ENCODE data around the gene ZNF831.

Gene ZNF831

DNA sequence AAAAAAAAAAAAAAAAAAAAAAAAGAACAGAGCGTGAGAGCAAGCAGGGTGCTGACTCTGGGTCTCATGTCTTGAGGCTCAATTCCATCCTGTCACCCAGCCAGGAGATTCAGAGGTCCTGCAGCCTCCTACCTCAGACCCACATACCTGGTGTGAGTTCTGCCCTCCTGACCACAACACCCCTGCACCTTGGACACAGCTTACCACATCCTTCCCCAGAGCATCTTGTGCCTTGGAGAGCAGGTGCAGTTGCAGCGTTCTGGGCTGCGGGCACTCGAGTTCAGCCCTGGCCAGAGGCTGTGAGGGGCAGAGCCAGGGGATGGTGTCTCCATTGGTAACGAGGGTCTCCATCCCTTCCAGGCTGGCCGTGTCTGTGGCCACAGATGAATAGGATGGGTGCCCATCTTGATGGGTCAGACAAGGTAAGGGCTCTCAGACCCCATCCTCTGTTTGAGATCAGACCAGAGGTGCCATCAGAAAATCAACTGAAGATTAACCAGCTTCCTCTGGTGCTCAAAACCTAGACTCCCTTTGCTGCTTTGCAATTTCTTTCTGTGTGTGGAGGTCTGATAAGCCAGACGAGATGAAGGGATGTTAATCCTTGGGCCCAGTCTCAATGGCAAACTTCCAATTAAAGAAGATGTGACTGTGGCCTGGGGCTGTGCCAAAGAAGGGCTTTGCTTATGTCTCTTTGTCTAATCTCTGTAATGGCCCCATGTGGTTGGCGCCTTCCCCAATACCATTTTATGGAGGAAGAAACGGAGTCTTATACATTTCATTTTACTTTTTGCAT, 14.7 kb upstream of the ZNF831 start:
- Histone ChIP-seq H3K27me3 (ENCODE audit: insufficient read depth, low read depth) (peaks cover 55% of the 10 kb centered on the region; the same call in 1 of the 2 replicates), H3K9ac (no peak overlapping the region), H3K79me2 (ENCODE audit: insufficient read depth, low read depth) (no peaks in the 10 kb centered on the region), H4K20me1 (ENCODE audit: insufficient read depth) (no peaks in the 10 kb centered on the region), H3K4me2 (no peak overlapping the region), H3K36me3 (ENCODE audit: insufficient read depth) (no peaks in the 10 kb centered on the region), H3K4me3 (IDR thresholded peaks at IDR 0.05; ENCODE audit: insufficient read depth, low read depth, low read length) (no peak overlapping the region), H3K4me1 (ENCODE audit: low read depth, poor library complexity, severe bottlenecking) (no peaks in the 10 kb centered on the region), H2AFZ (ENCODE audit: low read depth) (no peak overlapping the region), H3K27ac (no peak overlapping the region)
- TF ChIP-seq, protein P1, sequence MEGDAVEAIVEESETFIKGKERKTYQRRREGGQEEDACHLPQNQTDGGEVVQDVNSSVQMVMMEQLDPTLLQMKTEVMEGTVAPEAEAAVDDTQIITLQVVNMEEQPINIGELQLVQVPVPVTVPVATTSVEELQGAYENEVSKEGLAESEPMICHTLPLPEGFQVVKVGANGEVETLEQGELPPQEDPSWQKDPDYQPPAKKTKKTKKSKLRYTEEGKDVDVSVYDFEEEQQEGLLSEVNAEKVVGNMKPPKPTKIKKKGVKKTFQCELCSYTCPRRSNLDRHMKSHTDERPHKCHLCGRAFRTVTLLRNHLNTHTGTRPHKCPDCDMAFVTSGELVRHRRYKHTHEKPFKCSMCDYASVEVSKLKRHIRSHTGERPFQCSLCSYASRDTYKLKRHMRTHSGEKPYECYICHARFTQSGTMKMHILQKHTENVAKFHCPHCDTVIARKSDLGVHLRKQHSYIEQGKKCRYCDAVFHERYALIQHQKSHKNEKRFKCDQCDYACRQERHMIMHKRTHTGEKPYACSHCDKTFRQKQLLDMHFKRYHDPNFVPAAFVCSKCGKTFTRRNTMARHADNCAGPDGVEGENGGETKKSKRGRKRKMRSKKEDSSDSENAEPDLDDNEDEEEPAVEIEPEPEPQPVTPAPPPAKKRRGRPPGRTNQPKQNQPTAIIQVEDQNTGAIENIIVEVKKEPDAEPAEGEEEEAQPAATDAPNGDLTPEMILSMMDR (conservative IDR thresholded peaks at IDR 0.05; ENCODE audit: low read depth, low read length), result no peak

DNA sequence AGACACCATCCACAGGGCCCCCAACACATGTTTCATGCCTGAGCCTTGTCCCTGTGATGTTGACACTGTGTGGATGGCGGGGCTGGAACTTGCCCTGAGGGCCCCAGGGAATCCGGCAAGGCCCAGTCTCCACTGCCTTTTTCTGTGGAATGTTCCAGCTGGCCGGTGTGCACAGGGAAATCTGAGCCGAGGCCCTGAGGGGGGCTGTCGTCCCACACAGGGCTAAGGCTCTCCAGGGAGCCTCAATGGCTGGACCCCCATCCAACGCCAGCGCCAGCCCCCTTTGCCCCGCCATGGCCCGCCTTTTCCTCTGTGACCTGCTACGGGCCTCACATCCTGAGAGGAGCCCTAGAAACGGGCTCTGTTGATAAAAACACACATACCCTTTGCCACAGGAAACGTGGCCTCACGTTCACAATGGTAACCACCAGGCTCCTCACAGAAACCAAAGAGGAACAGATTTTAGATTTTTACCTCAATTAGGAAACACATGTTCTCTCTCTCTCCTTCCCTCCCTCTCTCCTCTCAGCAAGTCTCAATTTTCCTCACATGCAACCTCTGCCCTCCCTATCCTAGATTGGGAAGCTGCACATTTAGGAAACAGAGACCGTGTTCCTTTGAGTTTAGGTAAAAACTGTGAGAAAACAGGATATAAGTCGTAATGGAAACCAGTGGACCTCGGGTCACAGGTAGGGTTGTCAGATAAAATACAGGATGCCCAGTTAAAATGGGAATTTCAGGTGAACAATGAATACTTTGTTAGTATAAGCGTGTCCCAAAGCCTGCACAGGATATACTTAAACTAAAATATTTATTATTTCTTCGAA, 13.7 kb upstream of the ZNF831 start:
- no peaks in the 10 kb centered on the region for H4K20me1 ChIP-seq (ENCODE audit: insufficient read depth)
- H2AFZ ChIP-seq (ENCODE audit: low read depth), result no peak overlapping the region
- no peak overlapping the region for H3K4me3 ChIP-seq (IDR thresholded peaks at IDR 0.05; ENCODE audit: insufficient read depth, low read depth, low read length)
- no peaks in the 10 kb centered on the region for H3K79me2 ChIP-seq (ENCODE audit: insufficient read depth, low read depth)
- no peaks in the 10 kb centered on the region for H3K36me3 ChIP-seq (ENCODE audit: insufficient read depth)
- no peaks in the 10 kb centered on the region for H3K4me1 ChIP-seq (ENCODE audit: low read depth, poor library complexity, severe bottlenecking)
- TF ChIP-seq, protein P1 (conservative IDR thresholded peaks at IDR 0.05; ENCODE audit: low read depth, low read length), result no peak
- peaks cover 58% of the 10 kb centered on the region; the same call in 1 of the 2 replicates for H3K27me3 ChIP-seq (ENCODE audit: insufficient read depth, low read depth)
- no peak overlapping the region for H3K9ac ChIP-seq
- no peak overlapping the region for H3K27ac ChIP-seq
- H3K4me2 ChIP-seq, result no peak overlapping the region

DNA sequence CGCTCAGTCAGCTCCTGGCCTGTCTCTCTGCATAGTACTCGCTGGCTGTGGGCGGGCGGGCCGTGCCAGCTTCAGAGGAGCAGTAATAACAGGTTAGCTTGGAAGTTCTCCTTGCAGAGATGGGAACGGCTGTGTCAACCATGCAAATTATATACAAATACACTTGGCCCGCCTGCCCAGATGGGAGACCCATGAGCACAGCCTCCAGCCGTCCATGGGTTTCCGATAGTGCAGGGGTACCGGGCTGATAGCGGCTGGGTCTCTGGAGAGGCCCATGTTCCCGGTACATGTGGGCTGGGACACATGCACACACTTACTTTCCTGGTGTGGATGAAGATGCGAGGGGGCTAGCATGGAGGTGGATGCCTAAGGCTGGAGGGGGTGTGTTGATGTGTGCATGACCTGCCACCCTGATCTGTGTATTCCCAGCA, 12.8 kb upstream of the ZNF831 start:
- Histone ChIP-seq H3K79me2 (ENCODE audit: insufficient read depth, low read depth) (no peaks in the 10 kb centered on the region), H3K4me2 (no peak overlapping the region), H3K4me3 (IDR thresholded peaks at IDR 0.05; ENCODE audit: insufficient read depth, low read depth, low read length) (no peak overlapping the region), H3K27ac (no peak overlapping the region), H3K9ac (no peak overlapping the region), H3K27me3 (ENCODE audit: insufficient read depth, low read depth) (peaks cover 52% of the 10 kb centered on the region; the same call in 1 of the 2 replicates), H4K20me1 (ENCODE audit: insufficient read depth) (no peaks in the 10 kb centered on the region), H2AFZ (ENCODE audit: low read depth) (no peak overlapping the region), H3K36me3 (ENCODE audit: insufficient read depth) (no peaks in the 10 kb centered on the region), H3K4me1 (ENCODE audit: low read depth, poor library complexity, severe bottlenecking) (no peaks in the 10 kb centered on the region)
- TF ChIP-seq, protein P1 (conservative IDR thresholded peaks at IDR 0.05; ENCODE audit: low read depth, low read length), result no peak

DNA sequence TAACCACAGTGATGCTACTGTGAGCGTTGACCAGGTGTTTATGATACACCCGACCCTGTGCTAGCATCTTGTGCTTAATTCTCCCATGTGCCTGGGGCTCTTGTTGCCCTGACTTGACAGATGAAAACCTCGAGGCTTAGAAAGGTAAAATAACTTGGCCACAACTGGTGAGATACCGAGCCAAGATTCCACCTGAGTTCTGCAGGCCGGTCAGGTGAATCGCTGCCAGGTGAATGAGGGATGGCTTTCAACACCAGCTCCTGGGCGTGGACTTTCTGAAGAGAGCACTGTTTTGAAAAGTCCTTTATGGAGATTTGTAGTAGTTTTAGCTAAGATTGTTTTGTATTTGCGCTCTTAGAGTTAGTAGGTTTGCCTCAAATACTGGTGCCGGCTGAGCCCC, 12.2 kb upstream of the ZNF831 start:
- Histone ChIP-seq H3K4me1 (ENCODE audit: low read depth, poor library complexity, severe bottlenecking) (no peaks in the 10 kb centered on the region), H3K79me2 (ENCODE audit: insufficient read depth, low read depth) (no peaks in the 10 kb centered on the region), H3K9ac (no peak overlapping the region), H4K20me1 (ENCODE audit: insufficient read depth) (no peaks in the 10 kb centered on the region), H3K36me3 (ENCODE audit: insufficient read depth) (no peaks in the 10 kb centered on the region), H2AFZ (ENCODE audit: low read depth) (no peak overlapping the region), H3K4me3 (IDR thresholded peaks at IDR 0.05; ENCODE audit: insufficient read depth, low read depth, low read length) (no peak overlapping the region), H3K4me2 (no peak overlapping the region), H3K27ac (no peak overlapping the region), H3K27me3 (ENCODE audit: insufficient read depth, low read depth) (peaks cover 47% of the 10 kb centered on the region; the same call in 1 of the 2 replicates)
- TF ChIP-seq, protein P1 (conservative IDR thresholded peaks at IDR 0.05; ENCODE audit: low read depth, low read length), result no peak
